Measurements from ENCODE around the gene IGF2.
"Not testable (repeated sequence)": the region's sequence is repeated elsewhere in the genome, so short reads cannot be mapped to it uniquely, and the experiment has no call there.

IGF2 gene, protein sequence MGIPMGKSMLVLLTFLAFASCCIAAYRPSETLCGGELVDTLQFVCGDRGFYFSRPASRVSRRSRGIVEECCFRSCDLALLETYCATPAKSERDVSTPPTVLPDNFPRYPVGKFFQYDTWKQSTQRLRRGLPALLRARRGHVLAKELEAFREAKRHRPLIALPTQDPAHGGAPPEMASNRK

DNA sequence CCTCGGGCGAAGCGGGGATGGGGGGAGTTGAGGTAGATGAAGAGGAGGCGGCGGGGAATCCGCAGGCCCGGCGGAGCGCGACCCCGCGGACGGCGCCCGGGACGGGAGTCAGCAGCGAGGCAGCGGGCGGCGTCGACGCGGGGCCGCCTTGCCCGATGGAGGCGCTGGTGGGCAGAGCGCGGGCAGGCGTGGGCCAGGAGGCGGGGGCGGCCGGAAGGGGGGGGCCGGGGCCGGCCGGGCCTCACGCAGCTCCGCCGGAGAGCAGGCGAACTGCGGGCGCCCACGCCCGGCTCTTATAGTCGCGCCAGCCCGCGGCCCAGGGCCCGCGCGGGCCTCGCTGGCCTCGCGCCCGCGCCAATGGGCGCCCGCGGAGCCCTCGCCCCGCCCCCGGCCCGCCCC is at the start of gene IGF2:
Gene IGF2 (minus strand): TSS at position 267 of the 399 bp plus-strand sequence. CDS start 3,866 bp downstream, outside the sequence.
- DNase-seq, result no peak

DNA sequence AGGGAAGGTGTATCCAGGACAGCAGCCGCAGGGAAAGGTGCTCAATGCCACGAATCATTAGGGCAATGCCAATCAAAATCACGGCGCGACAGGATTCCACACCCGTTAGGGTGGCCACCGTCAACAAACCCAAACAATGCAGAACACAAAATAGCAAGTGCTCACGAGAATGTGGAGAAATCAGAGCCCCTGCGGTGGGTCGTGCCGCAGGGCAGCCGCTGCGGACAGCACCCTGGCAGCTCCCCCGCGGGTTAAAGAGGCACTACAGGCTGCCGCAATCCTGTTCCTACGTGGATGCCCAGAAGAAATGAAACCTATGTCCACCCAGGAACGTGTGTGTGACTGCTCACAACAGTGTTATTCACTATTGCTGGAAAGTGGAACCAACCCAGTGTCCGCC is 49.6 kb upstream of the IGF2 start:
- no peak for DNase-seq

DNA sequence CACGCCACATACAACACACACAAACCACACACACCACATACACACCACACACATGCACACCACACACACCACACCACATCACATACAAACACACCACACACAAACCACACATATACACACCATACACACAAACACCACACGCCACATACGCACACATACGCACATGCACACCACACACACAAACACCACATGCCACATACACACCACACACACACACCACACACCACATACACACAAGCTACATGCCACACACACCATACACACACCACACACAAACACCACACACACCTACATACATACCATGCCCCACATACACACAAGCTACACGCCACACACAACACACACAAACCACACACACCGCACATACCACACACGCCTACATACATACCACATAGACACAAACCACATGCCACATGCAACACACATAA is 48.1 kb upstream of the IGF2 start:
- DNase-seq, result no peak

DNA sequence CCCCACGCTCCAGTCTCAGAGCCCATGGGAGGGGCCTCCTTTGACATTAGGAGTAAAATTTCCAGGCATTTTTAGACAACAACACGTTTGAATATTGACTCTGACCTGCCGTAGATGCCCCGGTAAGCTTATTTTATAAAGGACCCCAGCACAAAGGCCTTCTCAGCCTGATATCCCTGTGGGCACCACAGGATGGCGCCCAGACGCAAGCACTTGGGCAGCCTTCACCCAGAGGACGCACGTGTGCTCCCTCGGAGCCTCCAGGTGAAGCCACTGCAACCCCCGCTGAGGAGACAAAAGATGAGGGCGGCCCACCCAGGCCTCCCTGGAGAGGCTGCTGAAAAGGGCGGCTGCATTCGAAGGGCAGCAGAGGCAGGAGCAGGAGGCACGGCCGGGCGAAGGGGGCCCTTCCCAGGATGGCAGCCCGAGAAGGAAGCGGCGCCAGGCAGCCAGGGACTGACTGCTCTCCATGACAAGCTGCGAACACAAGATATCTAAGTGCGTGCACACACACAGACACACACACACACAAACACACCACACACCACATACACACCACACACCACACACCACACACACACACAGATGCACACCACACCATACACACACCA is 47.6 kb upstream of the IGF2 start:
- peak; percentile 78 to 80 for DNase-seq

DNA sequence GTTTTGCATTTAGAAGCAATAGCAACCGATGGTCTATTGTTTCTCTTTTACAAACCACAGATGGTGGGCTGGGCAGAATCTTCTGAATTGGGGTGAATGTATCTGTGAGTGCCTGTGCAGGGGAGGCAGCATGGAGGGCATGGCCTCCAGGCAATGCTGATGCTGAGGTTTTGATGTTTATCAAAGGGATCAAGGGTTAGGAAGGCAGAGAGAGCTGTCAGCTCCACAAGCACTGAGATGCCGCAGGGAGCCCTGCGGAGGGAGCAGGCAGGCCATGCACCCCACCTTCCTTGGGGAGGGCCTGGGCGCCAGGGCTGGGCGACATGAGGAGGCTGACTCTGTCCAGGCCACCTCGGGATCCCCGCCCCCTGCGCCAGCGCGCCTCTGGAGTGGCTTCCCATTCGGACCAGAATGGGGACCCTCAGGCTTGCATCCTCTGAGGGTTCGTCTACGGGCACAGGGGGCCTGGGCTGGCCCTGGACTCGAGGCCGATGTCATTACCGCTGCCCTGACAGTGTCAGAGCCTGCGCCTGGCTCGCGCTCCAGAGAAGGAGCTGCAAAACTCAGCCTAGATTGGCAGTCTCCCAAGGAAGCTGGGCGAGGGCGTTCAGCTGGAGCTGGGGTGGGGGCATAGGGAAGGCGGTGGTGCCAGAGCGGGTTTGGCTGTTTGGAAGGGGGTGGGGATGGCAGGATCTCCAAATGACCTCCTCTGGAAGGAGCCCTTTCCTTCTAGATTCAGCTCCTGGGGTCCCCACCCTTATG is 46.3 kb upstream of the IGF2 start:
- DNase-seq, result no peak

DNA sequence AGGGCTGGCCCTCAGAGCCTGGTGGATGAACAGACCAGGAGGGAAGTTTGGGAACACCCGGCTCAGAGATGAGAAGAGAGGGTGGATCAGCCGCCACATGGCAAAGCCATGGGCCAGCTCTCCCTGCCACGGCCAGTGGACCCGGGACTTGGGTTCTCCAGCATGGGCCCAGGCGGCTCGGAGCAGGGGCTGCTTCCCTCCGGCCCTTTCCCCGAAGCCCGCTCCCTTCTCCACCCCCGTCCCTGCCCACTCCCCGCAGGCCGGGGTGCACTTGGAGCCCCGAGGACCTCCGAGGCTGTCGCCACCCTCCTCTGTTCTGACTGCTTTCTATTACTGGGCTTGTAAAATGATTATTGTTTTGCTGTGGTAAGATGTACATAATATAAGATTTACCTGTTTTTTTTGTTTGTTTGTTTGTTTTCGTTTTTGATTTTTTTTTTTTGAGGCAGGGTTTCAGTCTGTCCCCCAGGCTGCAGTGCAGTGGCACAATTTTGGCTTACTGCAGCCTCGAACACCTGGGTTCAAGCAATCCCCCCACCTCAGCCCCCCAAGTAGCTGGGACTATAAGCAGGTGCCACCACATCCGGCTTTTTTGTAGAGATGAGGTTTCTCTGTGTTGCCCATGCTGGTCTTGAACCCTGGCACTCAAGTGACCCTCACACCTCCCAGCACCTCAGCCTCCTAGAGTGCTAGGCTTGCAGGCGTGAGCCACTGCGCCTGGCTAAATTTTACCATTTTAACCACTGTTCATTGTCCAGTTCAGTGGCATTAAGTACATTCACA is 43.7 kb upstream of the IGF2 start:
- DNase-seq, result no peak

DNA sequence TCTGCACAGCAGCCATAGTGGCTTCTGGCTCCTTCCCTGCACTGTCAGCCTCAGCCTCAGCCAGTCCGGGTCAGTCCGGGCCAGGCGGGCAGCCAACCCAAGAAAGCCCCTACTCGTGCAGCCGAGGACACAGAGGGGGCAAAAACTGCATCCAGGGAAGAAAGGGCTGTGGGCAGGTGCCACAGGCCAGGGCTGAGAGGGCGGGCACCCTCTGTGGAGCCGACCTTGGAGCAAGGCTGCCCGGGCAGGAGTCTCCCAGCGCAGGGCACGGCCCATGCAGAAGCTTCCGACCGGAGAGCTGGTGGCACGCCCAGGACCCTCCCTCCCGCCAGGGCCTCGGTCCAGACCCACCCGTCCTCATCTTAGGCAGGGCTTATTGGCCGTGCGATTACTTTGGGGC is 42.9 kb upstream of the IGF2 start:
- DNase-seq, result no peak

DNA sequence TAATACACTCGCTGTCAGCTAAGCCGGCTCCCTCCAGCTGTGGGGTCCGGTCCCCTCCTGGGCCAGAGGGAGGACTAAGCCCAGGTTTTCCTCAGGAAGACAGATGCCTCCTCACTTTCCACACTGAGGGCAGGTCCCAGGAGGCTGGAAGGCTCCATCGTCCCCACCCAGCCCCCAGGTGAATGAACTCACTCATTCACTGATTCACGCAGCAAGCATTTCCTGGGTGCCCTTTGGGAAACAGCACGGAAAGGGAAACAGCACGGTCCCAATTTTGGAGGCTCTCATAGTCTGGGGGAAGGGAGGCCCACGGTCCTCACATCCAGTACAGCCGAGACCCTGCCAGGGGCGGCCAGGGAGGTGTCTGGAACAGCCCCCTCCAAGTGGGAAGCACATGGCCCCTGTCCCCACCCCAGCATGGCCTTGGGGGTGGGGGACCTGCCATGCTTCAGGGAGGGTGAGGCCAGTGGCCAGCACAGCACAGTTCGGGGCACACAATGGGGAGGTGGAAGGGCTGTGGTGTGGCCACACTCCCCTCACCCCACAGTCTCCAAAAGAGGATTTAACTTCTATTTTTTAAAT is 41.7 kb upstream of the IGF2 start:
- no peak for DNase-seq

DNA sequence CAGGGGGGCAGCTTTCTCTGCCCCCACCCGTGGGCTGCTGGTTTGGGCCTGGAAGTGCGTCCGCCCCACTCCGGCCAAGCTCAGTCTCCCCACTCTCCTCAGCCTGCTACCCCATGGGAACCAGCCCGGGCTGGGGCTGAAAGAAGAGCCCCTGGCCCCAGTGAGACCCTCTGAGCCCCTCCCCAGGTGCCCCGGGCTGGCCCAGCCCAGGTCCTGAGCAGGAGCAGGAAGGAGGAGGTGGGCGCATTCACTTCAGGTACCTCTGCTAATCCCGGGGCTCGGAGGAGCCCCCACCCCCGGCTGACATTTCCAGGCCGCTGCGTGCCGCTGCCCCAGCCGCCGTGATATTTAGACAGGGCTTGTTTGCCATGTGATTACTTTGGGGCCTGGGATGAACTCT is 41.2 kb upstream of the IGF2 start:
- no peak for DNase-seq

DNA sequence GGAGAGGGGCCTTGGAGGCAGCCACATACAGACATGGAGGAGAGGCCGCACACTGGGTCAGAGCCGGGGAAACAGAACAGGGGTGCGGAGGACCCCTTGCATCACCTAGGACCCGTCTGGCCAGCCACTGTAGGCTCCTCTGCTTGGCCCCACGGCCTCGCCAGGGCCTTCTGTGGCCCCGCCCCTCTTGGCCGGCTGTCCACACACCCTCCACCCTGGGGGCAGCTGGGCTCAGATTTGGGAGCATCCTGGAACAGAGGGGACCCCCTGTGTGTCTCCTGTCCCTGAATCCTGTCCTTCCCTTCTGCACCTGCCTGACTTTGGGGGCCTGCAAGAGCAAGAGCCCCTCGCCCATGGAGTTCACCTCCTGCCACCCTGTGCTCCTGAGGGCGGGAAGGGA is 40.3 kb upstream of the IGF2 start:
- DNase-seq, result no peak

DNA sequence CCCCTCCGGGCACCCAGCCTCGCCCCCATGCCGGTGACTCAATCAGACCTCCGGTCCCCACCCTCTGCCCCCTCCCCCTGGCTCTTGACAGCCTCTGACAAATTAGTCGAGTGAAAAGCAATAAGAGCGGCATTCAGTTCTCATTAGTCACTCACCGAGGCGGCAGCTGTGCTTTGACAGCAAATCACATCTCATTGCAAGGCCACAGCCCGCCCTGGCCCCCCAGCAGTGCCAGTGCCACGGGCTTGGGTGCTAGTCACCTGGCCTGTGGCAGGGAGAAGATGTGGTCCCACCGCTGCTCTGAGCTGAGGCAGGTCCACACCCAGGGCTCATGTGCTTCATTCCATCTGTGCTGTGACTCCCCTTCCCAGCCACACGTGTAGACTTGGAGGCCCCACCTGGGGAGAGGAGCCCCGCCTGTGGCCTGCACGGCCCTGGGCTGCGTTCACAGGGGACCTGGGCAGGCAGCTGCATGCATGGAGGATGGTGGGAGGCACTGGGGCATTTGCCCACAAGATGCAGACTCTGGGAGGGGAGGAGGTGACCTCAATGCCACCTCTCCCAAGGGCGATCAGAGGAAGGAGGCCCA is 39.8 kb upstream of the IGF2 start:
- DNase-seq, result peak in 1 of 2 experiments; percentile 7

DNA sequence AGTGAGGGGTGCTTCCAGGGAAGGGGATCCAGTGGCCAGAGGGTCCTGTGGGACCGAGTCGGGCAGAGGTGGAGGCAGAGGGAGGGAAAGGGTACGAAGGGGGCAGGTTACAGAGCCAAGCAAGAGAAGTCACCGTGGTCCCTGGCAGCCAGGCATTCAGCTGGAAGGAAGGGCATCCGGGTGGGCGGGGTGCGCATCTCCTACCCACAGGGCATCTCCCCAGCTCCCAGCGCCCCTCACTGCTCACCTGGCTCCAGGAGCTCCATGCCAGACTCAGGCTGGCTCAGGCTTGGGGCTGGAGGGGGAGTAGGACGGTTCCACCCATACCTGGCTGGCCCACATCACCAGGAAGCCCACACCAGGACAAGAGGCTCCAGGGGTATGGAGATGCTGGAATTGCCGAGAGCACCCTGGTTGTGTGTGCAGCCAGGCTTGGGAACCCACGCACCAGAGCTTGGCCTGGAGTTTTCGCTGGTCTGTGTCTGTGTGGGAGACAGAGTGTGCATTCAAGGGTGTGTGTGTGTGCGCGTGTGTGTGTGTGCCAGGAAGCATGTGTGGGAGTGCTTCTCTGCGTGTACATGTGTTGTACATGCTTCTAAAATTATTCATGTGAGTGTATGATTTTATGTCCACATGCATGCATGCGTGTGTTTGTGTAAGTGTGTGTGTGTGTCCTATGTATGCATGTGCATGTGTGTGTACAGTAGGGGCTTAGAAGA is 39.0 kb upstream of the IGF2 start:
- DNase-seq, result not testable (repeated sequence)

DNA sequence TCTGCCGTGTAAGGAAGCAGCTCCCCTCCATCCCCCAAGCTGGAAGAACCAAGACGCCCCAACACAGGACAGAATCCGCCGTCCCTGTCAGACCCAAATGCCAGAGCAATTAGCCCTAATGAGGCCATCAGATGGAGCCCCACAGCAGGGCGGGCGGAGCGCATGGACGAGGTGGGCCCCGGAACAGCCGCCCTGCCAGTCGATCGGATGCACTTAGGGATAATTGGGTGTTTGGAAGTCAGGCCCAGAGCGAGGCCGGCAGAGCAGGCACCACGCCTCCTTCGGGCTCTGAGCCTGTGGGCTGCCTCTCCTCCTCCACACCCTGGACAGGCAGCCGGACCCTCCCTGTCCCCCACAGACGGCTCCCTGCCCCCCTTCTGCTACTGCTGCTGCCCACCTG is 37.9 kb upstream of the IGF2 start:
- no peak for DNase-seq

DNA sequence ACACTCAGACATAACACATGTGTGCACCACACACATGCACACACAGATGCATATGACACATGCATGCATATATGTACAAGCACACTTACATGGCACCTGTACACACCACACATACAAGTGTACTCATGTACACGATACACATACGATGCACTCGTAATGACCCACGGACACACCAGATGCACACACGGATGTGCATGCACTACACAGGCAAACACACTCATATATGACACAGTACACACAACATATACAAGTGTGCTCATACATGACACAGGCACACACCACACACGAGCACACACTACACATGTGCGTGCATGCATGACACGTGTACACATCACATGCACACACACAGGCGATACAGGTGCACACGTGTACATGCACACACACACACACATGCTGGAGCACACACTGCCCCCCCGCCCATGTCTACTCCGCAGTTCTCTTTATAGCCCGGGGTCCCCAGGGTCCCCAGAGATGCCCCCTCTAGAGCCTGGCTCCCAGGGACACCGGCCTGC is 37.3 kb upstream of the IGF2 start:
- no peak for DNase-seq

DNA sequence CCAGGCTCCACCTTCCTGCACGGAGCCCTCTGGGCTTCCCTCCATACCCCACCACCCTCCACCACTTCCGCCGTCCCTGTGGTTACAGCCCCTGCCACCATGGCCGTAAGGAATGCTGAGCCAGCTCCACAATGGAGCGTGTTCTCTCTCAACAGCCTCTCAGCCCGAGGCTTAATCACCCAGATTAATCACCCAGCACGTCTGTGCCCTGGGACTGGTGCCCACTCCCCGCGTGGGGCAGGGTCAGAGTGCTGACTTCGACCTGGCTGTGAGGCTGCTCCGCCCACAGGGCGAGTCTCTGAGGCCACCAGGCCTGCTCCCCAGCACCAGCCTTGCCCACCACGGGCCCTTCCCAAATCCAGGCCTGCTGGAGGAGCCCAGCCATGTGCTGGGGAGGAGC is 36.5 kb upstream of the IGF2 start:
- DNase-seq, result no peak

DNA sequence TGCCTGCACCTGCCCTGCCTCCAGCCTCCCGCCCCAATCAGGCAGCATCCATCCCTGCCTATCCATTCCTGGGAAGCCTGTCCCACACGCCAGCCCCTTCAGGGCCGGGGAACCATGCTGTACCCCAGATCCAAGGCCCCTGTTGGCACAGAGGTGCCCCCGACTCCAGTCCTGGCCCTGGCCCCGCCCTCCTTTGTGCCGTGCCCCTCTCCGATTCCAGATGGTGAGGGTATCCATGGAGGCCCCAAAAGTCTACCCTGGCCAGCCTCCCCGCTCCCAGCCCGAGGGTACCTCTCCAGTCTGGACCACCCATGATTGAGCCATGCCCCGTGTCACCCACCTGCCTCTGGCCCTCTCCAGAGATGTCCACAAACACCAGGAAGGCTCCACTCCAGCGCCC is 35.2 kb upstream of the IGF2 start:
- no peak for DNase-seq

DNA sequence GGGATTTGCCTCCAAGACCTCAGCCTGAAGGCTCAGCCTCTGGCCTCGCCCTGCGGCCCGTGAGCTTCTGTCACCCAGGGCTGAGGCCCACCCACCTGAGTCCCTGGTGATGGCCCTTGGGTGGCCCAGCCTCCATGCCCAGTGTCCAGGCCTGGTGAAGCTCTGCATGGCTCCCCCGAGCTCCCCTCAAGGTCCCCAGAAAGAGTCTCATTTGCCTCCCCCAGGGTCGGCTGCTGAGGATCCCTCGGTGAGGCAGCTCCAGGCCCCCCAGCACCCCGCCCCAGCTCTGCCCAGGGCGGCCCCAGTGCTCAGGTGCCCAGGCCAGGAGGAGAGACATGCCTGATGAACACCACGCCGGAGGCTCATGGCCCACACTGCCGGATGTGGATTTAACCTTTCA is 34.6 kb upstream of the IGF2 start:
- DNase-seq, result no peak

DNA sequence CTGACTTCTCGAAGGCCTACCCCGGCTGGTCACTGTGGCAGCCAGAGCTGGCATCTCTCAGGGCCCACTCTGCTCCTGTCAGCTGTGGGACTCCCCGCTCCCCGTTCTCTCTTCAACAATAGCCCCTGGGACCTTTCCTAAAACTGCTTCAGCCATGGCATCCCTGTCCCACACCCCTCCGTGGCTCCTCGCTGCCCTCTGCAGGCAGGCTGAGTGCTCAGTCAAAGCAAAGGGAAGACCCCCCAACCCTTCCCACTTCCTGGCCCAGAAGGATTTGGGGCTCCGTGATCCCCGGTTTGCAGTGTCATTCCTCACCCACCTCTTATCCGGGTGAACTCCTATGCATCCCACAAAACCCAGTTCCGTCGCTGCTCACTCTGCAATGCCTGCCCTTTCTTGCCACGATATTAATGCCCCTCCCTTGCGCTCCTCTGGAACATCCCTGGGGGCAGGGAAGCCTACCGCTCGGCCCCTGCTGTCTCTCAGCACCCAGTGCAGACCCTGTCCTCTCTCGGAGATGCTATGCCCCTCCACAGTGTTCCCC is 34.0 kb upstream of the IGF2 start:
- DNase-seq, result no peak

DNA sequence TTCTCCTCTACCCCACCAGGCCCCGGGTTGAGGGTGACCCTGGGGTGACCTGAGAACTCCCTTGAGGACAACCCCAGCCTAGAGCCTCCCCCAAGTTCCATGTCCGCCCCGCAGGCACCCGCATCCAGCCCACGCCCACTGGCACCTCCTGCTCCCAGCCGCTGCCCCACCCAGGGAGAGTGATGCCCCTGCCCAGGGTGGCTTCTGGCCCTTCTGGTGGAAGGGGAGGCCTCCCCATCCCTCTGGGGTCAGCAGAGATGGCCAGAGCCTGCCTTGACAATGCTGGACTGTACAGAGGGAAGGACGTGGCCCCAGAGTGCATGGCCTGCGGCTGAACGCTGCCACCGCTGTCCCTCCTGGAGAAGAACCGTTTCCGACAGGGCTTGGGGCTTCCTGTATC is 33.5 kb upstream of the IGF2 start:
- no peak for DNase-seq

DNA sequence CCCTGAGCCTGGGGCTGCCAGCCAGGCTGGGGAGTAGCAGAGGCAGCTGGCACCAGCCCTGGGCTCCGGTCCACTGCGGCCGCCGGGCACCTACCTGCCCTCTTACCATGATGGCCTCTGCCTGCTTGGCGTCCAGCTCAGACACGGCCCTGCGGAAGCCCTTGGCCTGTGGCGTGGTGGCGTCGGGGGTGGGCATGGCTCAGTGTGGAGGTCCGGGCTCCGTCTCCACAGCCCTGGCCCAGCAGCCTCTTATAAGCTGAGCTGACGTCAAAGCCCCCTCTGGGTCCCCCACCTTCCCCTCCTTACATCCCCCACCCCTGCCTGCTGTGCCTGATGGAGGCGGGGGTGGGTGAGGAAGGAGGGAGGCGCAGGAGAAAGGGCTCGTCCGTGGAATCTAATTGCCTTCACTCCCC is 32.4 kb upstream of the IGF2 start, which contains the start of gene TH:
Gene TH (minus strand): TSS at position 225 of the 413 bp plus-strand sequence. CDS start 29 bp downstream, at position 196.
- DNase-seq, result no peak
